ENCODE results near the gene MED15. TPM values are rescaled to one million over a fixed set of nuclear protein-coding genes. Genes with fewer than 3 reads are reported as not detected.

MED15 gene
- total and polyA plus RNA-seq, 2 experiments from 2014 or later, result 29.2 to 43.5 TPM

DNA sequence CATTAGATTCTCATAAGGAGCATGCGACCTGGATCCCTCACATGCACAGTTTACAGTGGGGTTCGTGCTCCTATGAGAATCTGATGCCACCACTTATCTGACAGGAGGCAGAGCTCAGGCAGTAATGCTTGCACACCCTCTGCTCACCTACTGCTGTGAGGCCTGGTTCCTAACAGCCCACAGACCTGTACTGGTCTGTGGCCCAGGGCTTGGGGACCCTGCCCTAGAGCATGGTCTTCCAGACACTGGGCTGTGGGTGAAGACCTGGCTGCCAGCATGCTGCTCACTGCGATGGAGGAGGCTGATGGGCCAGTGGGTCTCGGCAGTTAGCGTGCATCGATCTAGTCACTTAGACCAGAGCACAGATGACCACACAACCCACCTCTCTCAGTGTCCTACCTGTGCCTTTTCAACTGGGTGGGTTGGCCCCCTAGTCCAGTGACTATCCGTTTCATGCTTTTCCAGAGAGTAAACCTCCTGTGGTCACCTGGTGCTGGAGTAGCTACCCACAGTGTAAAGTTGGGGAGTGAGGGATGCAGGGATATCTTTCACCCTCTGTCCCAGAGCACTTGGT, 21.1 kb downstream of the MED15 start (continued):
- TF ChIP-seq, protein P1, sequence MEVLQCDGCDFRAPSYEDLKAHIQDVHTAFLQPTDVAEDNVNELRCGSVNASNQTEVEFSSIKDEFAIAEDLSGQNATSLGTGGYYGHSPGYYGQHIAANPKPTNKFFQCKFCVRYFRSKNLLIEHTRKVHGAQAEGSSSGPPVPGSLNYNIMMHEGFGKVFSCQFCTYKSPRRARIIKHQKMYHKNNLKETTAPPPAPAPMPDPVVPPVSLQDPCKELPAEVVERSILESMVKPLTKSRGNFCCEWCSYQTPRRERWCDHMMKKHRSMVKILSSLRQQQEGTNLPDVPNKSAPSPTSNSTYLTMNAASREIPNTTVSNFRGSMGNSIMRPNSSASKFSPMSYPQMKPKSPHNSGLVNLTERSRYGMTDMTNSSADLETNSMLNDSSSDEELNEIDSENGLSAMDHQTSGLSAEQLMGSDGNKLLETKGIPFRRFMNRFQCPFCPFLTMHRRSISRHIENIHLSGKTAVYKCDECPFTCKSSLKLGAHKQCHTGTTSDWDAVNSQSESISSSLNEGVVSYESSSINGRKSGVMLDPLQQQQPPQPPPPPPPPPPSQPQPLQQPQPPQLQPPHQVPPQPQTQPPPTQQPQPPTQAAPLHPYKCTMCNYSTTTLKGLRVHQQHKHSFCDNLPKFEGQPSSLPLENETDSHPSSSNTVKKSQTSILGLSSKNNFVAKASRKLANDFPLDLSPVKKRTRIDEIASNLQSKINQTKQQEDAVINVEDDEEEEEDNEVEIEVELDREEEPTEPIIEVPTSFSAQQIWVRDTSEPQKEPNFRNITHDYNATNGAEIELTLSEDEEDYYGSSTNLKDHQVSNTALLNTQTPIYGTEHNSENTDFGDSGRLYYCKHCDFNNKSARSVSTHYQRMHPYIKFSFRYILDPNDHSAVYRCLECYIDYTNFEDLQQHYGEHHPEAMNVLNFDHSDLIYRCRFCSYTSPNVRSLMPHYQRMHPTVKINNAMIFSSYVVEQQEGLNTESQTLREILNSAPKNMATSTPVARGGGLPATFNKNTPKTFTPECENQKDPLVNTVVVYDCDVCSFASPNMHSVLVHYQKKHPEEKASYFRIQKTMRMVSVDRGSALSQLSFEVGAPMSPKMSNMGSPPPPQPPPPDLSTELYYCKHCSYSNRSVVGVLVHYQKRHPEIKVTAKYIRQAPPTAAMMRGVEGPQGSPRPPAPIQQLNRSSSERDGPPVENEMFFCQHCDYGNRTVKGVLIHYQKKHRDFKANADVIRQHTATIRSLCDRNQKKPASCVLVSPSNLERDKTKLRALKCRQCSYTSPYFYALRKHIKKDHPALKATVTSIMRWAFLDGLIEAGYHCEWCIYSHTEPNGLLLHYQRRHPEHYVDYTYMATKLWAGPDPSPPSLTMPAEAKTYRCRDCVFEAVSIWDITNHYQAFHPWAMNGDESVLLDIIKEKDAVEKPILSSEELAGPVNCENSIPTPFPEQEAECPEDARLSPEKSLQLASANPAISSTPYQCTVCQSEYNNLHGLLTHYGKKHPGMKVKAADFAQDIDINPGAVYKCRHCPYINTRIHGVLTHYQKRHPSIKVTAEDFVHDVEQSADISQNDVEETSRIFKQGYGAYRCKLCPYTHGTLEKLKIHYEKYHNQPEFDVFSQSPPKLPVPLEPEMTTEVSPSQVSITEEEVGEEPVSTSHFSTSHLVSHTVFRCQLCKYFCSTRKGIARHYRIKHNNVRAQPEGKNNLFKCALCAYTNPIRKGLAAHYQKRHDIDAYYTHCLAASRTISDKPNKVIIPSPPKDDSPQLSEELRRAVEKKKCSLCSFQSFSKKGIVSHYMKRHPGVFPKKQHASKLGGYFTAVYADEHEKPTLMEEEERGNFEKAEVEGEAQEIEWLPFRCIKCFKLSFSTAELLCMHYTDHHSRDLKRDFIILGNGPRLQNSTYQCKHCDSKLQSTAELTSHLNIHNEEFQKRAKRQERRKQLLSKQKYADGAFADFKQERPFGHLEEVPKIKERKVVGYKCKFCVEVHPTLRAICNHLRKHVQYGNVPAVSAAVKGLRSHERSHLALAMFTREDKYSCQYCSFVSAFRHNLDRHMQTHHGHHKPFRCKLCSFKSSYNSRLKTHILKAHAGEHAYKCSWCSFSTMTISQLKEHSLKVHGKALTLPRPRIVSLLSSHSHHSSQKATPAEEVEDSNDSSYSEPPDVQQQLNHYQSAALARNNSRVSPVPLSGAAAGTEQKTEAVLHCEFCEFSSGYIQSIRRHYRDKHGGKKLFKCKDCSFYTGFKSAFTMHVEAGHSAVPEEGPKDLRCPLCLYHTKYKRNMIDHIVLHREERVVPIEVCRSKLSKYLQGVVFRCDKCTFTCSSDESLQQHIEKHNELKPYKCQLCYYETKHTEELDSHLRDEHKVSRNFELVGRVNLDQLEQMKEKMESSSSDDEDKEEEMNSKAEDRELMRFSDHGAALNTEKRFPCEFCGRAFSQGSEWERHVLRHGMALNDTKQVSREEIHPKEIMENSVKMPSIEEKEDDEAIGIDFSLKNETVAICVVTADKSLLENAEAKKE (CRISPR knock-in tag; IDR thresholded peaks at IDR 0.05), result no peak
- no peak for TF ChIP-seq EZH2 (IDR thresholded peaks at IDR 0.05; ENCODE audit: low read depth, unreplicated experiment)

DNA sequence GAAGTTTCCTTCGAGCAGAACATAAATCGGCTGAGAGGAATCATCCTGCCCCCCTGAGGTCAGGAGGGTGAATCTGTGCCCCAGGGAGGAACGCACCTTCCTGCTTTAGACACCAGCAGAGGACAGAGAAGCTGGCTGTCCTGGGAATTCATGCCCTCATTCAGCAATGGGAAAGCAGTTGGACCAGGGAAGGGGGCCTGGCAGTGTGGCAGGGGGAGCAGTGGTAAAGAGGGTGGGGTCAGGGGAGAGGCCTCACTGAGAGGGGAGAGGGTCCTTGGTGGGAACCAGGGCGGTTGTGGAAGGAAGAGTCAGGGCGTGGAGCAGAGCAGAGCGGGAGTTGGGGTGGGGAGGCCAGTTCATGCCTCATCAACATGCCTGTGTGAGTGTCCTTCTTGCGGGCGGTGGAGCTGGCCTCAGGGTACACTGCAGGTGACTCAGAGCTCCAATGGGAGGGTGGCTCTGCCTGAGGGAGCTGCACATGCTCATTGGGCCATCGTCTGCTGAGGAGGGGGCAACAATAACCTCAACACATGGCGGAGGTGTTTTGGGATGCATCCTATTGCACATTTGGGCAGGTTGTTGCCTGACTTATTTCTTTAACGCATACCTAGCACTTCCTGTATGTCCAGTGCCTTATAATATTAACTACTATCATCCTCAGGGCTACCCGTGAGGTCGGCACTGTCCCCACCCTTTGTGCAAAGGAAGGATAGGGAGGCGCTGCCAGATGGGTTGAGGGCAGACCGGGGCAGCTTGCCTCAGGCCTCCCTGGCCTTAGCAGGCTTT, 23.2 kb downstream of the MED15 start:
- Mint-ChIP-seq H3K27me3 (ENCODE audit: insufficient read depth, low read depth, poor library complexity) (peaks cover 4% of the 10 kb centered on the region), H3K4me1 (peaks cover 35% of the 10 kb centered on the region), H3K36me3 (ENCODE audit: low read depth) (peaks cover 26% of the 10 kb centered on the region), H3K27ac (peak overlapping the region; percentile 75; the same call in 1 of the 2 replicates), H3K9me3 (peaks cover 6% of the 10 kb centered on the region), H3K4me3 (no peak overlapping the region; the same call in 2 of the 3 replicates)
- Histone ChIP-seq H3K79me2 (replicated peaks; ENCODE audit: insufficient read depth) (peaks cover 94% of the 10 kb centered on the region), H3K27ac (ENCODE audit: low read depth) (peak overlapping the region; percentile 63; the same call in 1 of the 2 replicates), H3K4me3 (no peak overlapping the region), H4K20me1 (replicated peaks; ENCODE audit: insufficient read depth) (peaks cover 16% of the 10 kb centered on the region), H3K4me2 (no peak overlapping the region), H3K36me3 (ENCODE audit: insufficient read depth) (no peaks in the 10 kb centered on the region), H3K4me1 (ENCODE audit: insufficient read depth) (peaks cover 13% of the 10 kb centered on the region), H3K9me2 (ENCODE audit: insufficient read depth) (no peaks in the 10 kb centered on the region), H3K27me3 (ENCODE audit: insufficient read depth) (no peaks in the 10 kb centered on the region), H3F3A (replicated peaks; ENCODE audit: low read depth) (no peaks in the 10 kb centered on the region), H2AFZ (no peak overlapping the region)
- ATAC-seq (peak; percentile 17), DNase-seq (ENCODE audit: low spot score) (no peak)
- TF ChIP-seq, protein P2, sequence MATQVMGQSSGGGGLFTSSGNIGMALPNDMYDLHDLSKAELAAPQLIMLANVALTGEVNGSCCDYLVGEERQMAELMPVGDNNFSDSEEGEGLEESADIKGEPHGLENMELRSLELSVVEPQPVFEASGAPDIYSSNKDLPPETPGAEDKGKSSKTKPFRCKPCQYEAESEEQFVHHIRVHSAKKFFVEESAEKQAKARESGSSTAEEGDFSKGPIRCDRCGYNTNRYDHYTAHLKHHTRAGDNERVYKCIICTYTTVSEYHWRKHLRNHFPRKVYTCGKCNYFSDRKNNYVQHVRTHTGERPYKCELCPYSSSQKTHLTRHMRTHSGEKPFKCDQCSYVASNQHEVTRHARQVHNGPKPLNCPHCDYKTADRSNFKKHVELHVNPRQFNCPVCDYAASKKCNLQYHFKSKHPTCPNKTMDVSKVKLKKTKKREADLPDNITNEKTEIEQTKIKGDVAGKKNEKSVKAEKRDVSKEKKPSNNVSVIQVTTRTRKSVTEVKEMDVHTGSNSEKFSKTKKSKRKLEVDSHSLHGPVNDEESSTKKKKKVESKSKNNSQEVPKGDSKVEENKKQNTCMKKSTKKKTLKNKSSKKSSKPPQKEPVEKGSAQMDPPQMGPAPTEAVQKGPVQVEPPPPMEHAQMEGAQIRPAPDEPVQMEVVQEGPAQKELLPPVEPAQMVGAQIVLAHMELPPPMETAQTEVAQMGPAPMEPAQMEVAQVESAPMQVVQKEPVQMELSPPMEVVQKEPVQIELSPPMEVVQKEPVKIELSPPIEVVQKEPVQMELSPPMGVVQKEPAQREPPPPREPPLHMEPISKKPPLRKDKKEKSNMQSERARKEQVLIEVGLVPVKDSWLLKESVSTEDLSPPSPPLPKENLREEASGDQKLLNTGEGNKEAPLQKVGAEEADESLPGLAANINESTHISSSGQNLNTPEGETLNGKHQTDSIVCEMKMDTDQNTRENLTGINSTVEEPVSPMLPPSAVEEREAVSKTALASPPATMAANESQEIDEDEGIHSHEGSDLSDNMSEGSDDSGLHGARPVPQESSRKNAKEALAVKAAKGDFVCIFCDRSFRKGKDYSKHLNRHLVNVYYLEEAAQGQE (IDR thresholded peaks at IDR 0.05; ENCODE audit: unreplicated experiment), result no peak
- TF ChIP-seq EZH2 (IDR thresholded peaks at IDR 0.05; ENCODE audit: low read depth, unreplicated experiment), result no peak
- TF ChIP-seq ZNF114 (CRISPR knock-in tag; IDR thresholded peaks at IDR 0.05), result no peak
- no peak for TF ChIP-seq ZNF331 (CRISPR knock-in tag; IDR thresholded peaks at IDR 0.05; ENCODE audit: low read depth)
- no peak for TF ChIP-seq CREB1 (CRISPR knock-in tag; IDR thresholded peaks at IDR 0.05; ENCODE audit: low read depth)
- TF ChIP-seq, protein P3, sequence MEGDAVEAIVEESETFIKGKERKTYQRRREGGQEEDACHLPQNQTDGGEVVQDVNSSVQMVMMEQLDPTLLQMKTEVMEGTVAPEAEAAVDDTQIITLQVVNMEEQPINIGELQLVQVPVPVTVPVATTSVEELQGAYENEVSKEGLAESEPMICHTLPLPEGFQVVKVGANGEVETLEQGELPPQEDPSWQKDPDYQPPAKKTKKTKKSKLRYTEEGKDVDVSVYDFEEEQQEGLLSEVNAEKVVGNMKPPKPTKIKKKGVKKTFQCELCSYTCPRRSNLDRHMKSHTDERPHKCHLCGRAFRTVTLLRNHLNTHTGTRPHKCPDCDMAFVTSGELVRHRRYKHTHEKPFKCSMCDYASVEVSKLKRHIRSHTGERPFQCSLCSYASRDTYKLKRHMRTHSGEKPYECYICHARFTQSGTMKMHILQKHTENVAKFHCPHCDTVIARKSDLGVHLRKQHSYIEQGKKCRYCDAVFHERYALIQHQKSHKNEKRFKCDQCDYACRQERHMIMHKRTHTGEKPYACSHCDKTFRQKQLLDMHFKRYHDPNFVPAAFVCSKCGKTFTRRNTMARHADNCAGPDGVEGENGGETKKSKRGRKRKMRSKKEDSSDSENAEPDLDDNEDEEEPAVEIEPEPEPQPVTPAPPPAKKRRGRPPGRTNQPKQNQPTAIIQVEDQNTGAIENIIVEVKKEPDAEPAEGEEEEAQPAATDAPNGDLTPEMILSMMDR (conservative IDR thresholded peaks at IDR 0.05; ENCODE audit: low read depth in 2 of 2), result no peak; a peak in 1 of 4 replicates
- TF ChIP-seq POLR2AphosphoS5 (IDR thresholded peaks at IDR 0.05; ENCODE audit: low read depth), result no peak
- TF ChIP-seq, protein P4, sequence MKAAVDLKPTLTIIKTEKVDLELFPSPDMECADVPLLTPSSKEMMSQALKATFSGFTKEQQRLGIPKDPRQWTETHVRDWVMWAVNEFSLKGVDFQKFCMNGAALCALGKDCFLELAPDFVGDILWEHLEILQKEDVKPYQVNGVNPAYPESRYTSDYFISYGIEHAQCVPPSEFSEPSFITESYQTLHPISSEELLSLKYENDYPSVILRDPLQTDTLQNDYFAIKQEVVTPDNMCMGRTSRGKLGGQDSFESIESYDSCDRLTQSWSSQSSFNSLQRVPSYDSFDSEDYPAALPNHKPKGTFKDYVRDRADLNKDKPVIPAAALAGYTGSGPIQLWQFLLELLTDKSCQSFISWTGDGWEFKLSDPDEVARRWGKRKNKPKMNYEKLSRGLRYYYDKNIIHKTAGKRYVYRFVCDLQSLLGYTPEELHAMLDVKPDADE (IDR thresholded peaks at IDR 0.05), result no peak
- TF ChIP-seq EZH2phosphoT487 (IDR thresholded peaks at IDR 0.05; ENCODE audit: unreplicated experiment), result no peak
